ENCODE results near the gene B2M. TPM values are rescaled to one million over a fixed set of nuclear protein-coding genes. Genes with fewer than 3 reads are reported as not detected.

Gene B2M
- total RNA-seq, 1 experiment from 2014 or later, result 81.0 TPM

DNA sequence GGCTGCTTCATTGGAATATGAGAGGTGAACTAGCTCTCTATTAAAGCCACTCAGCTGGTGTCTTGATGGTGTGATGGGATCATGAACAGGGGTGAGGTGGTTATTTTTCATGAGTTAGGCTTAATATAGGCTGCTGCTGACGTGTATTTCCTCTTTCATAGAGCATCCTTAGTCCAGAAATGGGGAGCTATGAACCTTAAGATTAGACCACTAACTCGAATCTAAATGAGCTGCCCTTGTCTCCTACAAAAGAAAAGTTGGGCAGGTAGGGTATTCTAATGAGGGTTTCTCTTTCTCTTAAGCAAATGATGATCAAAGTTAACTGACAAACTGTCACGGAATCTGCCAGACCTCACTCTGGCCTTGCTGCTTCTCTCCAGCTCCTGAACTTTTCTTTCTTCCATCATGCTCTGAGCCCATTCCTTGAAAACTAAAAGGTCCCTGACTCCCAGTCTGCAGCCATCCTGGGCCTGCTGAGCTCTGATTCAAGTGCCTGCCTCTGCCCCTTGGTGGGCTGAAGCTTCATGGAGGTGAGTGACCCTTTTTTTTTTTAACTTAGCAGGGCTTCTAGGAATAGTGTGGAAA lies 25.0 kb downstream of the B2M start, which contains the start of gene TRIM69:
TRIM69 (plus strand) TSS at position 348 of the 585 bp plus-strand sequence; CDS start at position 525, 177 bp downstream.
- Histone ChIP-seq H4K8ac (replicated peaks; ENCODE audit: insufficient read length, low read depth, low read length) (no peak within 1 kb of the TSS), H3K23ac (ENCODE audit: insufficient read length, low read depth, low read length) (no peak within 1 kb of the TSS), H3K9me3 (ENCODE audit: control insufficient read depth, low read depth, low read length) (no peaks in the 10 kb centered on the region), H3K18ac (ENCODE audit: insufficient read length, low read depth, low read length) (no peak within 1 kb of the TSS), H3K79me1 (ENCODE audit: insufficient read depth, low read depth, low read length, poor library complexity, severe bottlenecking) (no peaks in the 10 kb centered on the region), H4K20me1 (ENCODE audit: control insufficient read depth, insufficient read depth, insufficient read length) (no peaks in the 10 kb centered on the region), H2BK5ac (ENCODE audit: insufficient read length, low read length) (no peak within 1 kb of the TSS), H3K27ac (ENCODE audit: insufficient read length, low read depth, low read length) (no peak within 1 kb of the TSS), H3T11ph (ENCODE audit: low read length) (no peak within 1 kb of the TSS), H3K4me2 (ENCODE audit: insufficient read depth, insufficient read length, low read length) (no peak within 1 kb of the TSS), H3K23me2 (ENCODE audit: insufficient read length, low read depth, low read length, poor library complexity, severe bottlenecking) (no peaks in the 10 kb centered on the region), H2BK20ac (ENCODE audit: low read depth, low read length, poor library complexity, severe bottlenecking) (peak within 1 kb of the TSS; percentile 6), H3K79me2 (ENCODE audit: insufficient read depth, low read length) (no peaks in the 10 kb centered on the region), H3K56ac (ENCODE audit: insufficient read length, low read depth, low read length) (no peak within 1 kb of the TSS), H2BK15ac (ENCODE audit: low read depth, low read length) (no peak within 1 kb of the TSS), H3K9ac (ENCODE audit: extremely low read depth, insufficient read length, low read length) (no peak within 1 kb of the TSS), H2AK5ac (ENCODE audit: insufficient read length, low read length) (no peak within 1 kb of the TSS), H2BK120ac (ENCODE audit: low read depth, low read length, poor library complexity, severe bottlenecking) (no peak within 1 kb of the TSS), H3K4me1 (ENCODE audit: insufficient read depth, low read length) (no peaks in the 10 kb centered on the region), H2AFZ (ENCODE audit: low read length) (peak within 1 kb of the TSS; percentile 3), H3K14ac (ENCODE audit: insufficient read depth, low read length) (no peak within 1 kb of the TSS), H4K91ac (ENCODE audit: insufficient read length, low read depth, low read length) (no peak within 1 kb of the TSS), H4K5ac (ENCODE audit: insufficient read length, low read depth, low read length) (no peak within 1 kb of the TSS), H2BK12ac (ENCODE audit: insufficient read length, low read depth, low read length) (no peak within 1 kb of the TSS), H3K4ac (ENCODE audit: low read depth, low read length) (no peak within 1 kb of the TSS), H3K27me3 (ENCODE audit: insufficient read depth, low read length) (no peaks in the 10 kb centered on the region)
- H3K9me3 Mint-ChIP-seq, result peaks cover 8 to 10% of the 10 kb centered on the region in 2 experiments; a peak in 4 of 5 replicates
- no CpG with 5 or more reads among the region's 3 CpGs for WGBS (ENCODE audit: extremely low coverage, insufficient read length, low lambda C conversion rate)
- no peak for DNase-seq
- H3K27me3 Mint-ChIP-seq (ENCODE audit: low read depth), result 0 out of 2 replicates have a peak, but pooled peaks cover 2% of the 10 kb centered on the region
- H3K36me3 Mint-ChIP-seq (ENCODE audit: insufficient read depth in 1 of 3, low read depth in 3 of 3), result peaks cover 0 to 3% (median 0%) of the 10 kb centered on the region in 3 experiments; a peak in 1 of 7 replicates
- H3K4me3 Mint-ChIP-seq, result no peak within 1 kb of the TSS
- H3K27ac Mint-ChIP-seq, result peak within 1 kb of the TSS in 1 of 3 experiments; percentile 20; a peak in 2 of 7 replicates
- TF ChIP-seq, protein P1, sequence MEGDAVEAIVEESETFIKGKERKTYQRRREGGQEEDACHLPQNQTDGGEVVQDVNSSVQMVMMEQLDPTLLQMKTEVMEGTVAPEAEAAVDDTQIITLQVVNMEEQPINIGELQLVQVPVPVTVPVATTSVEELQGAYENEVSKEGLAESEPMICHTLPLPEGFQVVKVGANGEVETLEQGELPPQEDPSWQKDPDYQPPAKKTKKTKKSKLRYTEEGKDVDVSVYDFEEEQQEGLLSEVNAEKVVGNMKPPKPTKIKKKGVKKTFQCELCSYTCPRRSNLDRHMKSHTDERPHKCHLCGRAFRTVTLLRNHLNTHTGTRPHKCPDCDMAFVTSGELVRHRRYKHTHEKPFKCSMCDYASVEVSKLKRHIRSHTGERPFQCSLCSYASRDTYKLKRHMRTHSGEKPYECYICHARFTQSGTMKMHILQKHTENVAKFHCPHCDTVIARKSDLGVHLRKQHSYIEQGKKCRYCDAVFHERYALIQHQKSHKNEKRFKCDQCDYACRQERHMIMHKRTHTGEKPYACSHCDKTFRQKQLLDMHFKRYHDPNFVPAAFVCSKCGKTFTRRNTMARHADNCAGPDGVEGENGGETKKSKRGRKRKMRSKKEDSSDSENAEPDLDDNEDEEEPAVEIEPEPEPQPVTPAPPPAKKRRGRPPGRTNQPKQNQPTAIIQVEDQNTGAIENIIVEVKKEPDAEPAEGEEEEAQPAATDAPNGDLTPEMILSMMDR (conservative IDR thresholded peaks at IDR 0.05), result no peak
- peaks cover 9 to 14% of the 10 kb centered on the region in 2 experiments; a peak in 3 of 4 replicates for H3K4me1 Mint-ChIP-seq
